SJSA1 (cell line): ENCODE data around the gene F11R. TPM values are rescaled to one million over a fixed set of nuclear protein-coding genes. Genes with fewer than 3 reads are reported as not detected.
"Not testable (repeated sequence)": the region's sequence is repeated elsewhere in the genome, so short reads cannot be mapped to it uniquely, and the experiment has no call there.

Experiments used
- DNase-seq, 2 experiments: peaks; one replicate each; pipeline ENCODE4 v3.0.0-alpha.2; 2015 to 2020; ENCODE audit warnings: low spot score in 2 of 2, low read depth in 1 of 2
- H3K27ac ChIP-seq: fragments of 250-450 bp; sonication (Bioruptor Pico); 2 replicates; pipeline ENCODE4 v1.5.1; 2020; ENCODE audit warnings: mild to moderate bottlenecking, moderate library complexity
- H3K27me3 ChIP-seq: fragments of 250-450 bp; sonication (Bioruptor Pico); replicated peaks from 2 replicates; pipeline ENCODE4 v1.5.1; 2020; ENCODE audit warnings: mild to moderate bottlenecking, moderate library complexity
- H3K36me3 ChIP-seq: fragments of 250-450 bp; sonication (Bioruptor Pico); 2 replicates; pipeline ENCODE4 v1.5.1; 2020; ENCODE audit warnings: mild to moderate bottlenecking
- H3K4me1 ChIP-seq: fragments of 250-450 bp; sonication (Bioruptor Pico); replicated peaks from 2 replicates; pipeline ENCODE4 v1.6.1; 2021; ENCODE audit warnings: mild to moderate bottlenecking
- H3K4me3 ChIP-seq: fragments of 250-450 bp; sonication (Bioruptor Pico); 2 replicates; pipeline ENCODE4 v1.5.1; 2020; ENCODE audit warnings: mild to moderate bottlenecking
- H3K9me3 ChIP-seq: fragments of 250-450 bp; sonication (Bioruptor Pico); replicated peaks from 2 replicates; pipeline ENCODE4 v1.5.1; 2020; ENCODE audit warnings: mild to moderate bottlenecking
- total RNA-seq: library from RNA; depleted of rRNA; stranded (reverse); fragments of >200 nt; shearing (Covaris generic); gene quantifications from 2 replicates; pipeline ENCODE4 v1.2.3, GENCODE V29; 2014

The F11R gene
- total RNA-seq, 1 experiment from 2014 or later, result 3.2 TPM

- DNase-seq, H3K9me3 ChIP-seq, H3K36me3 ChIP-seq, H3K27ac ChIP-seq, H3K4me3 ChIP-seq, H3K27me3 ChIP-seq: not testable (repeated sequence)
- peaks cover 25% of the 10 kb centered on the region for H3K4me1 ChIP-seq
Observed at GRCh38 chr1:160992036-160992435, 28.9 kb downstream of the F11R start.

- Histone ChIP-seq H3K9me3 (no peaks in the 10 kb centered on the region), H3K4me3 (no peak overlapping the region), H3K36me3 (no peaks in the 10 kb centered on the region), H3K27me3 (no peaks in the 10 kb centered on the region), H3K27ac (no peak overlapping the region), H3K4me1 (peaks cover 9% of the 10 kb centered on the region)
- DNase-seq, result no peak
Observed at GRCh38 chr1:160987359-160988050, 33.4 kb downstream of the F11R start.

- no peak for DNase-seq
- Histone ChIP-seq H3K27me3 (peaks cover 3% of the 10 kb centered on the region; the same call in 1 of the 2 replicates), H3K36me3 (no peaks in the 10 kb centered on the region), H3K27ac (no peak overlapping the region), H3K4me1 (peaks cover 9% of the 10 kb centered on the region), H3K4me3 (no peak overlapping the region), H3K9me3 (no peaks in the 10 kb centered on the region)
Observed at GRCh38 chr1:160985723-160986122, 35.2 kb downstream of the F11R start.

- H3K4me3 ChIP-seq, result no peak overlapping the region
- H3K27me3 ChIP-seq, result peaks cover 11% of the 10 kb centered on the region
- DNase-seq, result no peak
- H3K36me3 ChIP-seq, result no peaks in the 10 kb centered on the region
- H3K9me3 ChIP-seq, result no peaks in the 10 kb centered on the region
- no peak overlapping the region for H3K27ac ChIP-seq
- H3K4me1 ChIP-seq, result no peaks in the 10 kb centered on the region
Observed at GRCh38 chr1:160981584-160982411, 39.2 kb downstream of the F11R start.

- H3K4me3 ChIP-seq, result no peak overlapping the region
- peaks cover 11% of the 10 kb centered on the region for H3K27me3 ChIP-seq
- no peaks in the 10 kb centered on the region for H3K9me3 ChIP-seq
- H3K36me3 ChIP-seq, result no peaks in the 10 kb centered on the region
- H3K27ac ChIP-seq, result no peak overlapping the region
- no peaks in the 10 kb centered on the region for H3K4me1 ChIP-seq
- no peak for DNase-seq
Observed at GRCh38 chr1:160979286-160979685, 41.7 kb downstream of the F11R start.

GRCh38 chr1:160978510-160978927, 42.4 kb downstream of the F11R start:
- DNase-seq, result no peak
- Histone ChIP-seq H3K9me3 (no peaks in the 10 kb centered on the region), H3K4me1 (no peaks in the 10 kb centered on the region), H3K27me3 (peaks cover 11% of the 10 kb centered on the region), H3K27ac (no peak overlapping the region), H3K36me3 (no peaks in the 10 kb centered on the region), H3K4me3 (no peak overlapping the region)

GRCh38 chr1:160975026-160975425, 45.9 kb downstream of the F11R start:
- H3K4me3 ChIP-seq, result no peak overlapping the region
- H3K27me3 ChIP-seq, result peaks cover 5% of the 10 kb centered on the region; the same call in 1 of the 2 replicates
- no peaks in the 10 kb centered on the region for H3K9me3 ChIP-seq
- DNase-seq, result no peak
- H3K4me1 ChIP-seq, result no peaks in the 10 kb centered on the region
- H3K36me3 ChIP-seq, result no peaks in the 10 kb centered on the region
- no peak overlapping the region for H3K27ac ChIP-seq

GRCh38 chr1:160973491-160973890, 47.5 kb downstream of the F11R start:
- Histone ChIP-seq H3K36me3 (no peaks in the 10 kb centered on the region), H3K27ac (no peak overlapping the region), H3K27me3 (no peaks in the 10 kb centered on the region; the same call in 1 of the 2 replicates), H3K4me3 (no peak overlapping the region), H3K9me3 (no peaks in the 10 kb centered on the region), H3K4me1 (no peaks in the 10 kb centered on the region)
- DNase-seq, result no peak

GRCh38 chr1:160972939-160973338, 48.0 kb downstream of the F11R start:
- Histone ChIP-seq H3K27ac (no peak overlapping the region), H3K9me3 (no peaks in the 10 kb centered on the region), H3K36me3 (no peaks in the 10 kb centered on the region), H3K4me1 (no peaks in the 10 kb centered on the region), H3K27me3 (no peaks in the 10 kb centered on the region), H3K4me3 (no peak overlapping the region)
- no peak for DNase-seq

- Histone ChIP-seq H3K27me3 (no peaks in the 10 kb centered on the region), H3K36me3 (no peaks in the 10 kb centered on the region), H3K4me3 (no peak overlapping the region), H3K27ac (no peak overlapping the region), H3K4me1 (no peaks in the 10 kb centered on the region), H3K9me3 (no peaks in the 10 kb centered on the region)
- DNase-seq, result no peak
Observed at GRCh38 chr1:160971618-160972056, 49.3 kb downstream of the F11R start.

- Histone ChIP-seq H3K4me3 (no peak overlapping the region), H3K27me3 (no peaks in the 10 kb centered on the region; the same call in 1 of the 2 replicates), H3K9me3 (no peaks in the 10 kb centered on the region; the same call in 1 of the 2 replicates), H3K4me1 (no peaks in the 10 kb centered on the region), H3K27ac (no peak overlapping the region), H3K36me3 (no peaks in the 10 kb centered on the region)
- no peak for DNase-seq
Observed at GRCh38 chr1:160963521-160963920, 57.4 kb downstream of the F11R start.

- no peak overlapping the region for H3K4me3 ChIP-seq
- no peaks in the 10 kb centered on the region for H3K4me1 ChIP-seq
- DNase-seq, result no peak
- H3K36me3 ChIP-seq, result no peaks in the 10 kb centered on the region
- H3K27ac ChIP-seq, result no peak overlapping the region
- H3K9me3 ChIP-seq, result no peaks in the 10 kb centered on the region; the same call in 1 of the 2 replicates
- no peaks in the 10 kb centered on the region; the same call in 1 of the 2 replicates for H3K27me3 ChIP-seq
Observed at GRCh38 chr1:160961419-160961818, 59.5 kb downstream of the F11R start.

- Histone ChIP-seq H3K36me3 (no peaks in the 10 kb centered on the region), H3K27me3 (no peaks in the 10 kb centered on the region), H3K4me1 (no peaks in the 10 kb centered on the region), H3K27ac (no peak overlapping the region), H3K9me3 (no peaks in the 10 kb centered on the region), H3K4me3 (no peak overlapping the region)
- DNase-seq, result no peak
Observed at GRCh38 chr1:160956966-160957365, 64.0 kb downstream of the F11R start.
